Fibroblast of lung (primary cell): ENCODE results near the gene IQGAP2.

Source experiments
- CTCF ChIP-seq, 2 donors: IDR thresholded peaks in 1 of 2; conservative IDR thresholded peaks in 1 of 2; 1 replicate in 1 of 2; 2 replicates in 1 of 2; pipeline ENCODE4 v1.5.1; 2011 to 2012; ENCODE audit warnings: low read length in 2 of 2, control low read depth in 1 of 2, inconsistent platforms in 1 of 2, low read depth in 1 of 2, mild to moderate bottlenecking in 1 of 2
- EZH2 ChIP-seq: IDR thresholded peaks from 2 replicates; pipeline ENCODE4 v1.5.1; 2012; ENCODE audit warnings: low read length, control low read depth, mild to moderate bottlenecking; ENCODE audit errors: missing control alignments

DNA sequence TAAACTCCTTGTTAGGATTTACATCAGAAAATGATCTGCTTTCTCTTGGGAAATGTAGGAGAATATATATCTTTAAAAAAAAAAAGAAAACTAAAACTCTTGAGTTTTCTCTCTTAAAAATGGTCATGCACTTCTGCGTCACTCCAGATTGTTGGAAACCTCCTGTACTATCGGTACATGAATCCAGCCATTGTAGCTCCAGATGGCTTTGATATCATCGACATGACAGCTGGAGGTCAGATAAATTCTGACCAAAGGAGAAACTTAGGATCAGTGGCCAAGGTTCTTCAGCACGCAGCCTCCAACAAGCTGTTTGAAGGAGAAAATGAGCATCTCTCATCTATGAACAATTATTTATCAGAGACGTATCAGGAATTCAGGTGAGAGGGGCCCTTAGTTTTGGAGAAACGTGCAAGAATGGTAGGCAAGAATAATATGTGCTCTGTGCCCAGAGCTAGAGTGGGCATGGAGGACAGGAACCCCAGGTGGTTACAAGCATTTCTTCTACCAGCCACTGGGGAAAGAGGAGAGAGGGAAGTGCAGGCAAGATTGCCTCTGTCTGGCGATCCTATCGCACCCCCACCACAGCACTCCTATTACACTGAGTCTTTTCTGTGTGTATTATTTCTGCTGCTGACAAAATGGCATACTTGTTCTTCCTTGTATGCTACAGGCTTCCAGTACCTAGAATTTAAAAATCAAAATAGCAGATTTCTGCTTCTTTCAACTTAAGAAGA lies 271.4 kb downstream of the IQGAP2 start:
- TF ChIP-seq CTCF (conservative IDR thresholded peaks at IDR 0.05 in 1 of 2, IDR thresholded peaks at IDR 0.05 in 1 of 2; ENCODE audit: low read depth in 1 of 2, low read length in 2 of 2) (no peak), EZH2 (no peak)
